A673 (cell line): ENCODE measurements around the gene HECW1.

Experiments
- EZH2 ChIP-seq: fragments of 200-600 bp; sonication (generic); IDR thresholded peaks from 2 replicates; pipeline ENCODE4 v1.6.1; 2017; ENCODE audit warnings: borderline replicate concordance, low read depth, mild to moderate bottlenecking, mixed read lengths, antibody characterized with exemption, low read length; ENCODE audit not compliant: poor library complexity, severe bottlenecking
- TF ChIP-seq, protein P1 (sequence below): fragments of 300-800, 200-600 bp; sonication (generic); conservative IDR thresholded peaks from 2 replicates; pipeline ENCODE4 v1.5.1; 2017; ENCODE audit warnings: low read depth, mild to moderate bottlenecking, antibody characterized with exemption, low read length, moderate library complexity, mixed read lengths

DNA sequence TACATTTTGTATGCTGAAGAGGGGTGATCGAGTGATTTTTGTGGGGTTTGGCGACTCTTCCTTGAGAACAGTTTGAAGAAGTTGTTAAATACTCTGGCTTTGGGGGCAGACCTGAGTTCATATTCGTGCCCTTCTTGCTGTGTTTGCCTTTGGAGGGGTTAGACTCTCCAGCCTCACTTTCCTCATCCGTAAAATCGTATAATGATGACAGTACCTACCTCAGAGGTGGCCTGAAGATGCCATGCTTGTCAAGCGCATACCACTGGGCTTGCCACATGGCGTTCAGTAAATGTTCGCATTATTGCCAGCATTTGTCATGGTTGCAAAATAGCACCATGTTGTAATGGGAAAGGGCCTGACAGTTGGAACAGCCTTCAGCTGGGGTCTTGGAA is 471.7 kb downstream of the HECW1 start:
- TF ChIP-seq, protein P1, sequence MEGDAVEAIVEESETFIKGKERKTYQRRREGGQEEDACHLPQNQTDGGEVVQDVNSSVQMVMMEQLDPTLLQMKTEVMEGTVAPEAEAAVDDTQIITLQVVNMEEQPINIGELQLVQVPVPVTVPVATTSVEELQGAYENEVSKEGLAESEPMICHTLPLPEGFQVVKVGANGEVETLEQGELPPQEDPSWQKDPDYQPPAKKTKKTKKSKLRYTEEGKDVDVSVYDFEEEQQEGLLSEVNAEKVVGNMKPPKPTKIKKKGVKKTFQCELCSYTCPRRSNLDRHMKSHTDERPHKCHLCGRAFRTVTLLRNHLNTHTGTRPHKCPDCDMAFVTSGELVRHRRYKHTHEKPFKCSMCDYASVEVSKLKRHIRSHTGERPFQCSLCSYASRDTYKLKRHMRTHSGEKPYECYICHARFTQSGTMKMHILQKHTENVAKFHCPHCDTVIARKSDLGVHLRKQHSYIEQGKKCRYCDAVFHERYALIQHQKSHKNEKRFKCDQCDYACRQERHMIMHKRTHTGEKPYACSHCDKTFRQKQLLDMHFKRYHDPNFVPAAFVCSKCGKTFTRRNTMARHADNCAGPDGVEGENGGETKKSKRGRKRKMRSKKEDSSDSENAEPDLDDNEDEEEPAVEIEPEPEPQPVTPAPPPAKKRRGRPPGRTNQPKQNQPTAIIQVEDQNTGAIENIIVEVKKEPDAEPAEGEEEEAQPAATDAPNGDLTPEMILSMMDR: no peak
- no peak for TF ChIP-seq EZH2
